HepG2 (cell line): ENCODE results near the gene CCR8. TPM values are rescaled to one million over a fixed set of nuclear protein-coding genes. Genes with fewer than 3 reads are reported as not detected.

ENCODE experiments used
- AGO2 ChIP-seq: fragments of 200-400 bp; formaldehyde crosslinking; optimal IDR thresholded peaks from 2 replicates; pipeline ENCODE3; 2017; ENCODE audit warnings: mild to moderate bottlenecking, low read depth, low read length, moderate library complexity
- ARID2 ChIP-seq: sonication (generic); formaldehyde crosslinking; IDR thresholded peaks from 2 replicates; pipeline ENCODE4 v1.8.1; 2022; ENCODE audit warnings: mild to moderate bottlenecking, missing genetic modification reagents, borderline replicate concordance
- CEBPB ChIP-seq: IDR thresholded peaks from 2 replicates; pipeline ENCODE4 v1.6.1; 2011; ENCODE audit warnings: low read depth, low read length, improper control_type of control experiment, borderline replicate concordance
- CEBPG ChIP-seq: IDR thresholded peaks from 2 replicates; pipeline ENCODE4 v1.6.1; 2016
- CREM ChIP-seq, 2 experiments: sonication (generic) in 1 of 2; formaldehyde crosslinking in 1 of 2; IDR thresholded peaks; 2 replicates each; pipeline versions ENCODE4 v1.4.0 to v1.6.1; 2016 to 2020; ENCODE audit warnings: antibody characterized with exemption in 1 of 2, mild to moderate bottlenecking in 1 of 2, missing genetic modification reagents in 1 of 2
- GTF3A ChIP-seq: sonication (generic); formaldehyde crosslinking; conservative IDR thresholded peaks from 2 replicates; pipeline ENCODE4 v1.4.0; 2020; ENCODE audit warnings: mild to moderate bottlenecking, missing genetic modification reagents
- HCFC1 ChIP-seq: fragments of 150-350 bp; IDR thresholded peaks from 2 replicates; pipeline ENCODE4 v1.6.1; 2014; ENCODE audit warnings: low read depth, low read length
- IRF1 ChIP-seq: sonication (generic); formaldehyde crosslinking; IDR thresholded peaks from 2 replicates; pipeline ENCODE4 v1.4.0; 2020; ENCODE audit warnings: low read depth, mild to moderate bottlenecking, missing genetic modification reagents
- MXD4 ChIP-seq: IDR thresholded peaks from 2 replicates; pipeline ENCODE4 v1.6.1; 2016; ENCODE audit warnings: mild to moderate bottlenecking, missing biosample characterization, missing genetic modification reagents
- MYC ChIP-seq: sonication (generic); formaldehyde crosslinking; IDR thresholded peaks from 2 replicates; pipeline ENCODE4 v1.9.0; 2021; ENCODE audit warnings: missing genetic modification reagents, borderline replicate concordance
- NFIC ChIP-seq: IDR thresholded peaks from 2 replicates; pipeline ENCODE4 v1.6.1; 2012; ENCODE audit warnings: mild to moderate bottlenecking, low read length, inconsistent platforms
- NR2C2 ChIP-seq: sonication (generic); formaldehyde crosslinking; IDR thresholded peaks from 2 replicates; pipeline ENCODE4 v1.4.0; 2020; ENCODE audit warnings: missing genetic modification reagents, mild to moderate bottlenecking, moderate library complexity, borderline replicate concordance
- NR2F1 ChIP-seq, 2 experiments: fragments of 450-650 bp in 1 of 2; formaldehyde crosslinking in 1 of 2; IDR thresholded peaks; 2 replicates each; pipeline versions ENCODE4 v1.5.0 to v1.6.1; 2016 to 2020; ENCODE audit warnings: mild to moderate bottlenecking in 1 of 2, missing compliant biosample characterization in 1 of 2, missing genetic modification reagents in 1 of 2, moderate library complexity in 1 of 2
- ONECUT2 ChIP-seq: sonication (generic); formaldehyde crosslinking; IDR thresholded peaks from 2 replicates; pipeline ENCODE4 v1.4.0; 2020; ENCODE audit warnings: missing genetic modification reagents
- PCBP2 ChIP-seq: fragments of 200-400 bp; formaldehyde crosslinking; optimal IDR thresholded peaks from 2 replicates; pipeline ENCODE3; 2018; ENCODE audit warnings: low read length, low read depth; ENCODE audit not compliant: poor library complexity, severe bottlenecking
- POGZ ChIP-seq: sonication (generic); formaldehyde crosslinking; IDR thresholded peaks from 2 replicates; pipeline ENCODE4 v1.4.0; 2020; ENCODE audit warnings: mild to moderate bottlenecking, missing genetic modification reagents
- SNAPC2 ChIP-seq: sonication (generic); formaldehyde crosslinking; IDR thresholded peaks from 2 replicates; pipeline ENCODE4 v1.8.1; 2022; ENCODE audit warnings: mild to moderate bottlenecking, missing genetic modification reagents
- SOX13 ChIP-seq, 3 experiments: fragments of 450-650 bp in 1 of 3; sonication (generic) in 1 of 3; formaldehyde crosslinking in 1 of 3; IDR thresholded peaks in 2 of 3; conservative IDR thresholded peaks in 1 of 3; 2 replicates each; pipeline versions ENCODE4 v1.5.0 to v1.6.1; 2016 to 2020; ENCODE audit warnings: antibody characterized with exemption in 1 of 3, mild to moderate bottlenecking in 1 of 3, missing compliant biosample characterization in 1 of 3, missing genetic modification reagents in 1 of 3, moderate library complexity in 1 of 3
- TCF7L2 ChIP-seq: IDR thresholded peaks from 2 replicates; pipeline ENCODE4 v1.6.1; 2011; ENCODE audit warnings: mild to moderate bottlenecking, low read depth, low read length, moderate library complexity
- TFDP2 ChIP-seq: sonication (generic); formaldehyde crosslinking; IDR thresholded peaks from 2 replicates; pipeline ENCODE4 v1.4.0; 2020; ENCODE audit warnings: missing genetic modification reagents
- ZNF160 ChIP-seq: sonication (generic); formaldehyde crosslinking; IDR thresholded peaks from 2 replicates; pipeline ENCODE4 v1.8.0; 2022; ENCODE audit warnings: mild to moderate bottlenecking, inconsistent platforms, missing genetic modification reagents
- ZNF615 ChIP-seq: sonication (generic); formaldehyde crosslinking; IDR thresholded peaks from 2 replicates; pipeline ENCODE4 v1.5.0; 2020; ENCODE audit warnings: mild to moderate bottlenecking, missing genetic modification reagents, borderline replicate concordance
- ZNF644 ChIP-seq: IDR thresholded peaks from 2 replicates; pipeline ENCODE4 v1.6.1; 2016; ENCODE audit warnings: low read depth
- ZNF816 ChIP-seq: sonication (generic); formaldehyde crosslinking; IDR thresholded peaks from 2 replicates; pipeline ENCODE4 v1.8.0; 2022; ENCODE audit warnings: missing genetic modification reagents, mild to moderate bottlenecking, borderline replicate concordance
- ZSCAN21 ChIP-seq: sonication (generic); formaldehyde crosslinking; IDR thresholded peaks from 2 replicates; pipeline ENCODE4 v1.8.0; 2022; ENCODE audit warnings: mild to moderate bottlenecking, missing genetic modification reagents, moderate library complexity, borderline replicate concordance
- polyA plus RNA-seq, 8 experiments: library from polyadenylated mRNA; depleted of rRNA in 3 of 8; stranded (reverse) in 7 of 8; unstranded in 1 of 8; fragments of >200 nt; fragmentation: Illumina TruSeq in 4 of 8; extraction: Trizol in 4 of 8; gene quantifications; 2 replicates each; pipeline versions ENCODE4 v1.2.1 to v1.2.3, GENCODE V29; 2011 to 2016; ENCODE audit warnings: low read depth in 4 of 8, missing spikeins in 1 of 8, mixed read lengths in 1 of 8; ENCODE audit not compliant: insufficient read depth in 1 of 8
- total RNA-seq, 5 experiments: library from RNA; depleted of rRNA; stranded (reverse); fragments of >200 nt; fragmentation: Illumina TruSeq; extraction: Trizol; gene quantifications; 2 replicates each; pipeline ENCODE4 v1.2.3, GENCODE V29; 2016; ENCODE audit warnings: low read depth in 1 of 5
- TF ChIP-seq, protein P1 (sequence below): sonication (generic); formaldehyde crosslinking; IDR thresholded peaks from 2 replicates; pipeline ENCODE4 v1.4.0; 2020; ENCODE audit warnings: missing genetic modification reagents

The CCR8 gene
- total and polyA plus RNA-seq, 2 of the 13 experiments (the other 11 are each of a cell fraction or from before 2014, with no cell fraction given), result not detected

GRCh38 chr3:39317571-39318169 lies 11.8 kb upstream of the CCR8 start (continued):
- TF ChIP-seq SOX13 (IDR thresholded peaks at IDR 0.05) (peak; percentile 95), SOX13 (CRISPR knock-in tag; conservative IDR thresholded peaks at IDR 0.05 in 1 of 2, IDR thresholded peaks at IDR 0.05 in 1 of 2) (peak in 1 of 2 experiments; percentile 100; a peak in 2 of 4 replicates), TCF7L2 (0 out of 2 replicates have a peak, but pooled peaks have one; percentile 53), POGZ (CRISPR knock-in tag) (peak; percentile 97), IRF1 (CRISPR knock-in tag) (no peak), ZNF816 (peak; percentile 63; the same call in 1 of the 2 replicates), AGO2 (no peak), SNAPC2 (peak; percentile 82; the same call in 1 of the 2 replicates), ZNF160 (no peak), CREM (IDR thresholded peaks at IDR 0.05) (peak; percentile 86), CREM (CRISPR knock-in tag; IDR thresholded peaks at IDR 0.05) (no peak), CEBPB (peak; percentile 93), MXD4 (CRISPR knock-in tag) (no peak), ZSCAN21 (CRISPR knock-in tag) (peak; percentile 70; the same call in 1 of the 2 replicates), HCFC1 (no peak), CEBPG (CRISPR knock-in tag) (peak; percentile 94), ZNF615 (CRISPR knock-in tag) (0 out of 2 replicates have a peak, but pooled peaks have one; percentile 64), NR2F1 (CRISPR knock-in tag; IDR thresholded peaks at IDR 0.05) (peak; percentile 83 to 89), PCBP2 (no peak), NFIC (peak; percentile 90), ZNF644 (CRISPR knock-in tag) (peak; percentile 100), GTF3A (no peak), ARID2 (CRISPR knock-in tag) (0 out of 2 replicates have a peak, but pooled peaks have one; percentile 26), NR2C2 (CRISPR knock-in tag) (peak; percentile 75; the same call in 1 of the 2 replicates), MYC (CRISPR knock-in tag) (0 out of 2 replicates have a peak, but pooled peaks have one; percentile 40), ONECUT2 (CRISPR knock-in tag) (0 out of 2 replicates have a peak, but pooled peaks have one; percentile 44), TFDP2 (CRISPR knock-in tag) (peak; percentile 43; the same call in 1 of the 2 replicates)
- TF ChIP-seq, protein P1, sequence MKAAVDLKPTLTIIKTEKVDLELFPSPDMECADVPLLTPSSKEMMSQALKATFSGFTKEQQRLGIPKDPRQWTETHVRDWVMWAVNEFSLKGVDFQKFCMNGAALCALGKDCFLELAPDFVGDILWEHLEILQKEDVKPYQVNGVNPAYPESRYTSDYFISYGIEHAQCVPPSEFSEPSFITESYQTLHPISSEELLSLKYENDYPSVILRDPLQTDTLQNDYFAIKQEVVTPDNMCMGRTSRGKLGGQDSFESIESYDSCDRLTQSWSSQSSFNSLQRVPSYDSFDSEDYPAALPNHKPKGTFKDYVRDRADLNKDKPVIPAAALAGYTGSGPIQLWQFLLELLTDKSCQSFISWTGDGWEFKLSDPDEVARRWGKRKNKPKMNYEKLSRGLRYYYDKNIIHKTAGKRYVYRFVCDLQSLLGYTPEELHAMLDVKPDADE (CRISPR knock-in tag), result no peak
